Astrocyte (in vitro differentiated cells and primary cell): Measurements from ENCODE around the gene SSTR5. TPM values are rescaled to one million over a fixed set of nuclear protein-coding genes. Genes with fewer than 3 reads are reported as not detected.

Experiments used
- DNase-seq: peaks from one replicate; pipeline ENCODE4 v3.0.0-alpha.2; 2010; ENCODE audit warnings: low read depth
- FAIRE-seq: peaks from 2 replicates; lab custom pipeline; 2011; peaks lifted over from hg19 to GRCh38; lab: Jason Lieb, UNC
- H2AFZ ChIP-seq: 2 replicates; pipeline ENCODE4 v1.6.0; 2012; ENCODE audit warnings: low read depth, low read length, inconsistent platforms
- H3K27ac ChIP-seq: 2 replicates; pipeline ENCODE4 v1.5.1; 2011; ENCODE audit warnings: low read depth, low read length, inconsistent platforms
- H3K27me3 ChIP-seq: 2 replicates; pipeline ENCODE4 v1.6.0; 2011; ENCODE audit warnings: low read length, inconsistent platforms; ENCODE audit not compliant: insufficient read depth
- H3K36me3 ChIP-seq: 2 replicates; pipeline ENCODE4 v1.5.1; 2011; ENCODE audit warnings: low read length, inconsistent platforms; ENCODE audit not compliant: insufficient read depth
- H3K4me1 ChIP-seq: 2 replicates; pipeline ENCODE4 v1.5.1; 2011; ENCODE audit warnings: low read length, inconsistent platforms; ENCODE audit not compliant: insufficient read depth
- H3K4me2 ChIP-seq: 2 replicates; pipeline ENCODE4 v1.6.0; 2012; ENCODE audit warnings: low read length, inconsistent platforms
- H3K4me3 ChIP-seq: 2 replicates; pipeline ENCODE4 v1.5.1; 2011; ENCODE audit warnings: low read depth, mild to moderate bottlenecking, low read length, inconsistent platforms; ENCODE audit not compliant: insufficient read depth
- H3K79me2 ChIP-seq: 2 replicates; pipeline ENCODE4 v1.6.0; 2012; ENCODE audit warnings: mild to moderate bottlenecking, low read length, inconsistent platforms; ENCODE audit not compliant: insufficient read depth
- H3K9ac ChIP-seq: 2 replicates; pipeline ENCODE4 v1.6.0; 2012; ENCODE audit warnings: mild to moderate bottlenecking, low read length, inconsistent platforms
- H3K9me3 ChIP-seq: 2 replicates; pipeline ENCODE4 v1.5.1; 2012; ENCODE audit warnings: low read depth, mild to moderate bottlenecking, low read length, inconsistent platforms; ENCODE audit not compliant: insufficient read depth
- H4K20me1 ChIP-seq: 2 replicates; pipeline ENCODE4 v1.6.0; 2012; ENCODE audit warnings: low read length, inconsistent platforms; ENCODE audit not compliant: insufficient read depth
- H3K27ac Mint-ChIP-seq: one replicate; pipeline ENCODE4 v1.8.0; 2021; ENCODE audit warnings: mild to moderate bottlenecking, mixed read lengths; ENCODE audit not compliant: unreplicated experiment
- H3K27me3 Mint-ChIP-seq: one replicate; pipeline ENCODE4 v1.8.0; 2021; ENCODE audit warnings: low read depth, mixed read lengths; ENCODE audit not compliant: unreplicated experiment
- H3K36me3 Mint-ChIP-seq: one replicate; pipeline ENCODE4 v1.8.0; 2021; ENCODE audit warnings: low read depth, mixed read lengths; ENCODE audit not compliant: unreplicated experiment
- H3K4me1 Mint-ChIP-seq: one replicate; pipeline ENCODE4 v1.8.0; 2021; ENCODE audit warnings: low read depth, mixed read lengths; ENCODE audit not compliant: unreplicated experiment
- H3K4me3 Mint-ChIP-seq: one replicate; pipeline ENCODE4 v1.8.0; 2021; ENCODE audit warnings: mild to moderate bottlenecking, moderate library complexity, mixed read lengths; ENCODE audit not compliant: unreplicated experiment
- H3K9me3 Mint-ChIP-seq: one replicate; pipeline ENCODE4 v1.8.0; 2021; ENCODE audit warnings: mild to moderate bottlenecking, mixed read lengths; ENCODE audit not compliant: unreplicated experiment
- EZH2 ChIP-seq: IDR thresholded peaks from 2 replicates; pipeline ENCODE4 v1.6.1; 2012; ENCODE audit warnings: mild to moderate bottlenecking, low read length, inconsistent platforms; ENCODE audit not compliant: insufficient read depth
- total RNA-seq: library from RNA; stranded (reverse); gene quantifications from 2 replicates; pipeline ENCODE4 v1.2.1, GENCODE V29; 2021
- TF ChIP-seq, protein P1 (sequence below): IDR thresholded peaks from 2 replicates; pipeline ENCODE4 v1.5.1; 2011; ENCODE audit warnings: low read depth, mild to moderate bottlenecking, inconsistent platforms, low read length, moderate library complexity; ENCODE audit not compliant: insufficient read depth

SSTR5 gene
- total RNA-seq, 1 donor from 2014 or later, result not detected

DNA sequence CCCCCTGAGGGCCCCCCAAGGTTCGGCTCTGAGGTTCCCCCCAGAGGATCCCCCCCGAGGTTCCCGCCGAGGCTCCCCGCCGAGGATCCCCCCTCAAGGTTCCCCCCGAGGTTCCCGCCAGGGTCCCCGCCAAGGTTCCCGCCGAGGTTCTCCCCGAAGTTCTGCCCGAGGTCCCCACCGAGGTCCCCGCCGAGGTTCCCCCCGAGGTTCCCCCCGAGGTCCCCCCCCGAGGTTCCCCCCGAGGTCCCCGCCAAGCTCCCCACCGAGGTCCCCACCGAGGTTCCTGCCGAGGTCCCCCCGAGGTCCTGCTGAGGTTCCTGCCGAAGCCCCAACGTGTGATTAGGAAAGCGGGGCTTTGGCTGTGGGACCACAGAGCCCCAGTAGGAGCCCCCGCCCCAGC is 32.2 kb upstream of the SSTR5 start:
- no peaks in the 10 kb centered on the region for H3K36me3 Mint-ChIP-seq
- TF ChIP-seq EZH2, result no peak
- peaks cover 11% of the 10 kb centered on the region for H3K27me3 Mint-ChIP-seq
- no peaks in the 10 kb centered on the region for H3K79me2 ChIP-seq
- no peaks in the 10 kb centered on the region for H3K36me3 ChIP-seq
- FAIRE-seq (no peak), DNase-seq (no peak)
- H4K20me1 ChIP-seq, result no peaks in the 10 kb centered on the region
- H3K27me3 ChIP-seq, result peaks cover 17% of the 10 kb centered on the region
- H3K9me3 ChIP-seq, result peaks cover 4% of the 10 kb centered on the region
- H3K4me3 ChIP-seq, result no peak overlapping the region
- H2AFZ ChIP-seq, result no peak overlapping the region
- H3K27ac Mint-ChIP-seq, result no peak overlapping the region
- no peak overlapping the region for H3K4me2 ChIP-seq
- peaks cover 5% of the 10 kb centered on the region for H3K9me3 Mint-ChIP-seq
- no peak overlapping the region for H3K4me3 Mint-ChIP-seq
- H3K4me1 Mint-ChIP-seq, result no peaks in the 10 kb centered on the region
- no peak overlapping the region for H3K27ac ChIP-seq
- peaks cover 6% of the 10 kb centered on the region for H3K4me1 ChIP-seq
- H3K9ac ChIP-seq, result no peak overlapping the region

DNA sequence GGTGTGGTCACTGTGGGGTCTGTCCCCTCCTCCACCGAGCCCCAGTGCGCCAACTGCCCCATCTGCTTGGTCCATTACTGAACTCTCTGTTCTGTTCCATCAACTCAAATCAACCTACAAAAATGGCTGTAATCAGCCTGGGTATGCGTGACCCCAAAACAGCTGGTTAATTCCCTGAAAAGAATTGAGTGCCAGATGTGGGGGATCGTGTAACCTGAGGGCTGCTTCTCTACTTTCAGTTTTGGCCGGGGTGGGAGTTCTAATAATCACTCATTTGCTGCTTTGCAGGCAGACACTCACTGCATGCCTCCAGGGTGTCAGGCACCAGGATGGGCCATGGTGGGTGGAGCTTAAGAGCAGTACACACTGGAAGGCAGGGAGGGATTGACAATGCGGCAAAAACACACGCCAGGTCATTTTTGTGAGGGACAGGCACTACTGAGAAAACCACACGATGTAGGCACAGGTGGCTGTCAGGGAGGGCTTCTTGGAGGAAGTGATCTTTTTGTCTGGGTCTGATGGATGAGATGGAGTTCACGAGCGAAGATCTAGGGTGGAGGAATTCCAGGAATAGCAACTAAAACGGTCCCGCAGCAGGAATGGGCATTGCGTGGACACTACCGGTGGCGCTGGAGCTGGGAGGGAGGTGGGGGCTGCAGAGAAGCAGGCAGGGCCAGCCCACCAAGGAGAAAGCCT is 30.4 kb upstream of the SSTR5 start:
- Histone ChIP-seq H3K27ac (no peak overlapping the region), H4K20me1 (no peaks in the 10 kb centered on the region), H3K36me3 (no peaks in the 10 kb centered on the region), H3K4me3 (no peak overlapping the region), H3K9ac (no peak overlapping the region), H3K27me3 (peaks cover 15% of the 10 kb centered on the region), H3K79me2 (no peaks in the 10 kb centered on the region), H3K4me2 (no peak overlapping the region), H3K9me3 (peaks cover 4% of the 10 kb centered on the region), H3K4me1 (no peaks in the 10 kb centered on the region), H2AFZ (no peak overlapping the region)
- H3K9me3 Mint-ChIP-seq, result peaks cover 5% of the 10 kb centered on the region
- TF ChIP-seq, protein P1, sequence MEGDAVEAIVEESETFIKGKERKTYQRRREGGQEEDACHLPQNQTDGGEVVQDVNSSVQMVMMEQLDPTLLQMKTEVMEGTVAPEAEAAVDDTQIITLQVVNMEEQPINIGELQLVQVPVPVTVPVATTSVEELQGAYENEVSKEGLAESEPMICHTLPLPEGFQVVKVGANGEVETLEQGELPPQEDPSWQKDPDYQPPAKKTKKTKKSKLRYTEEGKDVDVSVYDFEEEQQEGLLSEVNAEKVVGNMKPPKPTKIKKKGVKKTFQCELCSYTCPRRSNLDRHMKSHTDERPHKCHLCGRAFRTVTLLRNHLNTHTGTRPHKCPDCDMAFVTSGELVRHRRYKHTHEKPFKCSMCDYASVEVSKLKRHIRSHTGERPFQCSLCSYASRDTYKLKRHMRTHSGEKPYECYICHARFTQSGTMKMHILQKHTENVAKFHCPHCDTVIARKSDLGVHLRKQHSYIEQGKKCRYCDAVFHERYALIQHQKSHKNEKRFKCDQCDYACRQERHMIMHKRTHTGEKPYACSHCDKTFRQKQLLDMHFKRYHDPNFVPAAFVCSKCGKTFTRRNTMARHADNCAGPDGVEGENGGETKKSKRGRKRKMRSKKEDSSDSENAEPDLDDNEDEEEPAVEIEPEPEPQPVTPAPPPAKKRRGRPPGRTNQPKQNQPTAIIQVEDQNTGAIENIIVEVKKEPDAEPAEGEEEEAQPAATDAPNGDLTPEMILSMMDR, result no peak
- no peak for TF ChIP-seq EZH2
- H3K27me3 Mint-ChIP-seq, result peaks cover 11% of the 10 kb centered on the region
- H3K36me3 Mint-ChIP-seq, result no peaks in the 10 kb centered on the region
- H3K4me1 Mint-ChIP-seq, result no peaks in the 10 kb centered on the region
- no peak overlapping the region for H3K4me3 Mint-ChIP-seq
- H3K27ac Mint-ChIP-seq, result no peak overlapping the region
- FAIRE-seq (no peak), DNase-seq (no peak)

- TF ChIP-seq, protein P1, result no peak
- TF ChIP-seq EZH2, result no peak
- Histone ChIP-seq H3K9ac (no peak overlapping the region), H3K79me2 (no peaks in the 10 kb centered on the region), H3K27ac (no peak overlapping the region), H3K4me3 (no peak overlapping the region), H2AFZ (no peak overlapping the region), H3K36me3 (no peaks in the 10 kb centered on the region), H3K4me1 (no peaks in the 10 kb centered on the region), H3K4me2 (no peak overlapping the region), H3K27me3 (peaks cover 15% of the 10 kb centered on the region), H4K20me1 (no peaks in the 10 kb centered on the region), H3K9me3 (peaks cover 4% of the 10 kb centered on the region)
- FAIRE-seq (no peak), DNase-seq (no peak)
- Mint-ChIP-seq H3K9me3 (peaks cover 5% of the 10 kb centered on the region), H3K27me3 (peaks cover 11% of the 10 kb centered on the region), H3K36me3 (no peaks in the 10 kb centered on the region), H3K4me3 (no peak overlapping the region), H3K4me1 (no peaks in the 10 kb centered on the region), H3K27ac (no peak overlapping the region)
Observed at GRCh38 chr16:1042866-1043265, 29.7 kb upstream of the SSTR5 start.
